Stomach (tissue), 9 donors: ENCODE data around the gene RERE. TPM values are rescaled to one million over a fixed set of nuclear protein-coding genes. Genes with fewer than 3 reads are reported as not detected.

Experiments
- DNase-seq, 2 donors: peaks; one replicate each; pipeline versions ENCODE4 v3.0.0 to v3.0.0-alpha.2; 2013 to 2019
- H3K27ac ChIP-seq, 5 donors: fragments of 200-600 bp in 4 of 5; sonication (generic) in 4 of 5; one replicate each; pipeline ENCODE4 v1.5.1; 2013 to 2019; ENCODE audit warnings: mild to moderate bottlenecking in 1 of 5, moderate library complexity in 1 of 5
- H3K27me3 ChIP-seq, 3 donors: fragments of 200-600 bp; sonication (generic); one replicate each; pipeline ENCODE4 v1.5.1; 2017 to 2019; ENCODE audit warnings: mixed run types in 1 of 3
- H3K36me3 ChIP-seq, 4 donors: fragments of 200-600 bp; sonication (generic); 1 replicate in 3 of 4; 2 replicates in 1 of 4; pipeline ENCODE4 v1.5.1; 2016 to 2019
- H3K4me1 ChIP-seq, 4 donors: fragments of 200-600 bp; sonication (generic); one replicate each; pipeline ENCODE4 v1.5.1; 2016 to 2019
- H3K4me3 ChIP-seq, 4 donors: fragments of 200-600 bp; sonication (generic) in 3 of 4; one replicate each; pipeline ENCODE4 v1.5.1; 2016 to 2019; ENCODE audit warnings: mild to moderate bottlenecking in 1 of 4
- H3K9me3 ChIP-seq, 4 donors: fragments of 200-600 bp; sonication (generic); one replicate each; pipeline ENCODE4 v1.5.1; 2016 to 2019
- CTCF ChIP-seq, 7 experiments: fragments of 450-650 bp in 4 of 7; fragments of 200-600 bp in 3 of 7; sonication (generic) in 3 of 7; IDR thresholded peaks; one replicate each; pipeline ENCODE4 v1.5.1; 2016 to 2019; ENCODE audit warnings: antibody characterized with exemption in 7 of 7, control low read depth in 2 of 7, mild to moderate bottlenecking in 1 of 7
- EP300 ChIP-seq: sonication (generic); formaldehyde crosslinking; IDR thresholded peaks from one replicate; pipeline ENCODE4 v1.6.1; 2017; ENCODE audit warnings: antibody characterized with exemption
- POLR2A ChIP-seq, 4 donors: fragments of 450-650 bp; IDR thresholded peaks; one replicate each; pipeline ENCODE4 v1.6.1; 2016; ENCODE audit warnings: antibody characterized with exemption in 4 of 4, control low read depth in 2 of 4, mild to moderate bottlenecking in 1 of 4, moderate library complexity in 1 of 4
- POLR2AphosphoS5 ChIP-seq, 3 donors: sonication (generic); formaldehyde crosslinking; IDR thresholded peaks; one replicate each; pipeline ENCODE4 v1.6.1; 2016; ENCODE audit warnings: antibody characterized with exemption in 3 of 3
- WGBS, 5 donors: extraction: QIAGEN DNeasy Blood & Tissue Kit in 3 of 5; methylation state at CpG; one replicate each; pipeline versions ENCODE4 v1.1.5 to v1.1.7; 2013 to 2018; 5-methylcytosine and 5-hydroxymethylcytosine counted together
- intact Hi-C: fragments of 100-400 bp; cut with DNase I; formaldehyde crosslinking; loops from one replicate; pipeline ENCODE4 v1.15.1; 2023; ENCODE audit warnings: low total_unique reads
- polyA plus RNA-seq, 3 donors: library from polyadenylated mRNA; stranded (reverse); fragments of 200-250 nt; gene quantifications; one replicate each; pipeline ENCODE4 v1.2.3, GENCODE V29; 2013
- total RNA-seq, 5 donors: library from RNA; depleted of rRNA; stranded (reverse); fragments of >200 nt; gene quantifications; one replicate each; pipeline versions ENCODE4 v1.1.0 to v1.2.3, GENCODE V29; 2014 to 2016
- donor health status: healthy with polysubstance abuse.
- donor health status: Bipolar disorder and iron deficiency.
- donor health status: healthy.

Gene RERE
- total and polyA plus RNA-seq, 8 donors: 15.6 to 198 (median 79.3) TPM

- Histone ChIP-seq H3K4me1 (peaks cover 25 to 76% (median 47%) of the 10 kb centered on the region in 4 donors), H3K36me3 (no peaks in the 10 kb centered on the region), H3K27me3 (no peaks in the 10 kb centered on the region), H3K27ac (peak overlapping the region in 1 of 5 donors; percentile 17), H3K9me3 (no peaks in the 10 kb centered on the region), H3K4me3 (no peak overlapping the region)
- WGBS, 5 donors: 59 to 79% (median 66%) methylated on average over 4 of the region's 4 CpGs
- no peak for TF ChIP-seq CTCF (IDR thresholded peaks at IDR 0.05)
- intact Hi-C loops: no loop called here
- DNase-seq: no peak
Measured at GRCh38 chr1:8674481-8674880, 143.0 kb downstream of the RERE start.

GRCh38 chr1:8671306-8671917 is 146.0 kb downstream of the RERE start:
- Histone ChIP-seq H3K9me3 (no peaks in the 10 kb centered on the region), H3K27me3 (no peaks in the 10 kb centered on the region), H3K4me3 (no peak overlapping the region), H3K36me3 (no peaks in the 10 kb centered on the region), H3K27ac (no peak overlapping the region), H3K4me1 (peaks cover 33 to 81% (median 59%) of the 10 kb centered on the region in 4 donors)
- intact Hi-C loops: no loop called here
- TF ChIP-seq CTCF (IDR thresholded peaks at IDR 0.05): peak in 5 of 7 experiments; percentile 66 to 79 (median 71)
- TF ChIP-seq POLR2AphosphoS5 (IDR thresholded peaks at IDR 0.05): peak in 1 of 3 donors; percentile 66
- no peak for TF ChIP-seq POLR2A (IDR thresholded peaks at IDR 0.05)
- no peak for TF ChIP-seq EP300
- 28 to 39% (median 37%) methylated on average over 8 of the region's 8 CpGs for WGBS, 5 donors
- peak in 1 of 2 donors; percentile 89 for DNase-seq

GRCh38 chr1:8670371-8670818 is 147.0 kb downstream of the RERE start:
- H3K4me1 ChIP-seq: peaks cover 42 to 91% (median 69%) of the 10 kb centered on the region in 4 donors
- no peaks in the 10 kb centered on the region for H3K27me3 ChIP-seq
- H3K36me3 ChIP-seq: no peaks in the 10 kb centered on the region
- 59 to 64% (median 63%) methylated on average over 2 of the region's 2 CpGs for WGBS, 5 donors
- no peaks in the 10 kb centered on the region for H3K9me3 ChIP-seq
- DNase-seq: no peak
- peak overlapping the region in 1 of 5 donors; percentile 22 for H3K27ac ChIP-seq
- no peak overlapping the region for H3K4me3 ChIP-seq
- TF ChIP-seq POLR2AphosphoS5 (IDR thresholded peaks at IDR 0.05): no peak
- no peak for TF ChIP-seq POLR2A (IDR thresholded peaks at IDR 0.05)
- TF ChIP-seq CTCF (IDR thresholded peaks at IDR 0.05): no peak
- TF ChIP-seq EP300: no peak
- intact Hi-C loops: no loop called here

GRCh38 chr1:8669606-8670335 is 147.7 kb downstream of the RERE start:
- TF ChIP-seq EP300 (no peak), POLR2AphosphoS5 (IDR thresholded peaks at IDR 0.05) (no peak), CTCF (IDR thresholded peaks at IDR 0.05) (no peak), POLR2A (IDR thresholded peaks at IDR 0.05) (no peak)
- 36 to 55% (median 48%) methylated on average over 4 of the region's 4 CpGs for WGBS, 5 donors
- no peaks in the 10 kb centered on the region for H3K9me3 ChIP-seq
- intact Hi-C loops: loop anchor here (10.0 kb wide), 1 partner anchor 105 kb away; no protein-coding TSS in a partner anchor
- H3K4me3 ChIP-seq: no peak overlapping the region
- no peaks in the 10 kb centered on the region for H3K27me3 ChIP-seq
- peaks cover 47 to 93% (median 73%) of the 10 kb centered on the region in 4 donors for H3K4me1 ChIP-seq
- DNase-seq: no peak
- H3K27ac ChIP-seq: peak overlapping the region in 1 of 5 donors; percentile 22
- no peaks in the 10 kb centered on the region for H3K36me3 ChIP-seq
